Anterior cingulate cortex (tissue), 58 donors: ENCODE measurements around the gene FOXP4.
A peak's percentile ranks its signal among the peaks of the same experiment; 100 is the strongest.

Experiments used
- DNase-seq, 58 donors: peaks; one replicate each; lab custom pipeline; 2025; lab: John Stamatoyannopoulos, UW

FOXP4 gene

DNA sequence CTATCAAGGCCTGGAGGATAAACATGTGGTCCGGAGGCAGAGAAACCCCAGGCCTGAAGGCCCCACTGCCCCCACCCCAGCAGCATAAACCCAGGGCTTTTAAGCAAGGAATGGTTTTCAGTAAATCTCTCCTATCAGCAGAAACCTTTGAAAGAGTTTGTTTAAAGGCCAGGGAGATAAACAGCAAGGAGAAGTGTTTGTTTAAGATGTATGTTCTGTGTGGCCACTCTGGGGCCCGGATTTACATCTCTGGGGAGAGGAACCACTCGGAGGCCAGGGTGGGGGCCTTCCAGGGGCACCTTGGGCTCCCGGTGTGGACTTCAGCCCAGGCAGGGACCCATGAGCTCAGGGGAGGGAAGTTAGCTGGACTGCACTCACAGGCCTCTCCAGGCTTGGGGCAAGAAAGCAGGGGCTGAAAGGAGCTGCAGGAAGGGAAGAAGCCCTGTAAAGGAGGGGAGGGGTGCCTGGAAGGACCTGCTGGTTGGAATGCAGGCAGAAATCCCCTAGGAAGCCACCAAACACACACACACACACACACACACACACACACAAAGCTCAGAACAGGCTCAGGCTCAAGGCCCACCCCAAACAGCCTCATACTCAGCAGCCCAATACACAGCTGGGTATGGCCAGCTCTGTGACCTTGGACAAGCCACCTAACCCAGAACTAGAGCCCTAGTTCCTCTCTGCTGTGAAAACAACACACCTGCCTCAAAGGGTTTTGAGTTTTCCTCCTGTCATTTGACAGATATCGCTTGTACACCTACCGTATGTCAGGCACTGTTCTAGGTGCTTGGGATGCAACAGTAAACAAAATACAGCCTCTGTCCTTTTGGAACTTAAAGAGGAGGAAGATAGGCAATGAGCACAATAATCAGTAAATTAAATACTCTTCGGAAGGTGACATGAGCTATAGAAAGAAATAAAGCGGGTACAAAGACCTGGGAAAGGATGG, 26.2 kb upstream of the FOXP4 start:
- no peak for DNase-seq

DNA sequence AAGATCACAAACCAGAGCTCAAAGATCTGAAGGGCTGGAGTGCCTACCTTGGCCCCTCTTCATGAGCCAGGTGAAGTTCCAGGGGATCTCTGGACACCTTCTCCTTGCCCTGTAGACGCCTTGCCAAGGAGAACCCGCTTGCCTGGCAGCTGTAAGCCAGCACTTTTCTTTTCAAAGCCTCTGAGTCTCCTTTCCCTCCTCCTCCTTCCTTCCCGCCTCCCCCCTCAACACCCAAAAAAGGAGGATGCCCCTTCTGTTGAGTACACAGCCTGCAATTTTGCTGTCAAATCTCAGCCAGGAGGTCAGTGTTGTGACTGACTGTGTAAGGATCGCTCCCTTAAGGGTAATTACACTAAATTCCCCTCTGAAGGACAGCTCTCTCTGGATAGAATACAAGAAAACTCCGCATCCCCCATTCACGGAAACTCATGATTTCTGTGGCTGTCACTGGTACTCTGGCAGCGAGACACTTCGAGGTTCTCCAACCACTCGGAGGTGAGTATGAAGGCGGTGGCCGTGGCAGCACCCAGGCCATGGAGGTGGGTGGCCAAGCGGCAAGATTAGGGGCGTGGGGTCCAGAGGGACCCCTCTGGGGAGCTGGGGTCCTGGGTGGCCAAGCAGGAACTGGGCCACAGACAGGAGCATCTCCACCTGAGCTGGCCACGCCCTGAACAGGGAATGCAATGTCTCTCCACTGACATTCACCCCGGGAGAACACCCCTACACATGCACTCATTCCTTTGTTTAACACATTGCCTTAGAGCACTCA, 23.2 kb upstream of the FOXP4 start:
- no peak for DNase-seq

DNA sequence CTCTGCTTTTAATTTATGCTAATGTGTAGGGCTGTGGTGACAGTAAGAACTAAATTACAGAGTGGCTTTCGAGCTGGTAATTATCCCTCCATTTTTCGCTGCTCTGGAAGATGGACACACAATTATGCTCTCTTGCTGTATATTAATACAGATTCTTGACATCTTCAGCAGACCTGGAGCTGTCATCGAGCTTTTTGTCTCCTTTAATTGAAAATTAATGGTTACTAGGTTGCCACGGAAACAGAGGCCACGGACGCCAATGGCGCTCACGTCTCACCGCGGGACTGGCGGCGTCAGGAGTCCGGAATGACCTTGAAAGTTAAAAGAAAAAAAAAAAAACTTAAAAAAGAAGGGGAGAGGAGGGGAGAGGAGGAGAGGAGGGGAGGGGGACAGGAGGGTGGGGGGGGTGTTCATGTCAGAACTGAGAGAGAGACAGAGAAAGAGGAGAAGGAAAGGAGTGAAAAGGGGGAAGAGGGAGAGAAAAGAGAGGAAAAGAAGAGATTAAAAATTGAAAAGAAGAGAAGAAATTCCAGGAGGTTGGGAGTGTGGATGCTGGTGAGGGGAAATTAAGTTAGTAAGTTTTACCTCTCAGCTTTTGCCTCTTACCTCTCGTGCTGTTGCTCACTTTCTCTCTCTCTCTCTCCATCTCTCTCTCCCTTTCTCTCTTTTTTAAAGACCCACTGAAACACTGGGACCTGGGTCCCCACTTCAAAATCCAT, 22.1 kb upstream of the FOXP4 start:
- no peak for DNase-seq

DNA sequence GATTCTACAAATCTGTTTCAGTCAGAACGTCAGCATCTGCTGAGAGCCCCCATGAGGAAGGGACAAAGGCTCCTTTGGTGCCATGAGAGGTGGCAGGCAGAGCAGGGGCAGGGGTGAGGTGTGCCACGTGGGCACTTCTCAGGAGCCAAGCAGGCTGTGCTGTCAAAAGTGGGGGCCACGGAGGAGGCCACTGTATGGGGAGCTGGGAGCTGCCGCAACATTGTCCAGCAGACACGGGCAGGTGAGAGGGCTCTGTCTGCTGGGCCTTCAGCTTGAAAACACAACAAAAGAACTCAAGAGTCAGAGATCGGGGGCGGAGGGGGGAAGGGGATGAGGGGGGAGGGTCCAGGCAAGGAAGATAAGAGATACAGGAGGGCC, 21.6 kb upstream of the FOXP4 start:
- no peak for DNase-seq

DNA sequence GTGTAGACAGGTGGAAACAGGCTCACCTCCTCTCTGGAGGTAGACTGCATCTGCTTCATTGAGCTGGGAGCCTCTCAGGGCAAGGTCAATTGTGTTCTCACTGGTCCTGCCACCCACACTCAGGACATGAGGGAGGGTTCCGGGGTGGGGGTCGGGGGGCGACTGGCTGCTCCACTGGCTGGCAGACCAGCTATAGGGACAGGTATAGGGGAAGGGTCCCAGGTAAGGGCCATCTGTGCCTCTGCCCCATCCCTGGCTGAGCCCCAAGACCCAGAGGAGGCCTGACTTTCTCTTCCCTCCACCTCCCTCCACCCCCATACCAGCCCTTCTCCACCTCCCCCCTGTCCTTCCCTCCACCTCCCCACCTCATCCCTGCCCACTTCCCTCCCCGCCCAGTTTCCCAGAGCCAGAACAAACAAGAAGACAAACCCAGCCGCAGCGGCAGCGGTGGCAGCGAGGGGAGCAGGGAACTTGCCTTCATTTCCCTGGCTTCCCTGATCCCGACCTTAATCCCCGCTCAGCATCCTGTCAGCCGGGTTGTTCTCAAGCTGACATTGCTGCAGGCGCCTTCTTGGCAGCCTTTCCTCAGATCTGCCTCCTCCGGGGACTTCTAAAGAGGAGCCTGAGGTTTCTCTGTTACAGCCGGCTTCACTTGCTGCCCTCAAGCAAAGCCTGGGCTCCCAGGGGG, 18.3 kb upstream of the FOXP4 start:
- DNase-seq = no peak

DNA sequence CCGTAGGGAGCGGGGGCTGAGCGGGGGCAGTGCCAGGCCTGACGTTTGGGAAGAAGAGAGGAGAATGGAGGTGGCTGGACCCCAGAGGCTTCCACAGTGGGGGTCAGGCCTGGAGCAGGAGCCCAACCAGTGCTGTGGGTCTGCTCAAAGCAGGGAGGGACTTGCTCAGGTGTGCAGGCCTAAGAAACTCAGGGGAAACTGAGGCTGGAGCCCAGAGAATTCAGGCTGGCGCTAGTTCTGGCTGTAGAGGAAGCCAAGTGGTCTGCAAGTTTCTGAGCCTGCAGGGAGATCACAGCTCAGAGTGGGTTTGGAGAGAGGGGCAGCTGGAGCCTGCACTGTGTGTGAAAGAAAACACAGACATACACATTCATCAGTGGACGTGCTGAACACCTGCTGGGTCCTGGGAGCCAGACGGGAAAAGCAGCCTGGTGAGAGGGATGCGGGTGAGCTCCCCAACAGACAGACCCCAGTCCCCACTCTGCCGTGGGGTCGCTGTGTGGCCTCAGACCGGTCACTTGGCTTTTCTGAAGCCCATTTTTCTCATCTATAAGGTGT, 17.7 kb upstream of the FOXP4 start:
- no peak for DNase-seq

DNA sequence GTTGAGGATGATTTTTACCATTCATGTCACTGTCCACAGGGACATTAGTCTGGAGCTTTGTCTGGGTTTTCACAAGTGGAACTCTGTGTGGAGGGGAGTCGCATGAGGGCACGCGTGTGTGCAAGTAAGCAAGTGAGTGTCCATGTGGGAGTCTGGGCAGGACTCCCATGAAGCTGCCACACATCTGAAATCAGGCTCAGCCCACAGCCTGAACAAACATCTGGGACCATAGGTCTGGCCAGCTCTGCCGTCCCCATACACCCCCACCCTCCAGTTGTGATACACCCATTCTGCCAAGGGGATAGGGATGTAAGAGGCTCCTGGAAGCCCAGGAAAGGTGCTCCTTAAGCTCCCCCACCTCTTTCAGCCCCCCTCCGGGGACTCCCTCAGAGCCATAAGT, 17.1 kb upstream of the FOXP4 start:
- DNase-seq = no peak

DNA sequence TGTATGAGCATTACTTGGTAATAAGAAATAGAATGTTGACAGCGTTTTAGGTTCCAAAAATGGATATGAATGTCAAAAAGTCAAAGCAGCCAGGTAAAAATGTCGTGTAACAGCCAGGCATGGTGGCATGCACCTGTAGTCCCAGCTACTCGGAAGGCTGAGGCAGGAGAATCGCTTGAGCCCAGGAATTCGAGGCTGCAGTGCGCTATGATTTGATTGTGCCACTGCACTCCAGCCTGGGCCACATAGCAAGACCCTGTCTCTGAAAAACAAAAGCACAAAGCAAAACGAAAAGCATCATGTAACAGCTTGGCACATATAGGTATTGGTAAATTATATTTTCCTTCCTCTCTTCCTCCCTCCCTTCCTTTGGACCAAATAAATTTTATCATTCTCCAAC, 16.2 kb upstream of the FOXP4 start:
- no peak for DNase-seq

DNA sequence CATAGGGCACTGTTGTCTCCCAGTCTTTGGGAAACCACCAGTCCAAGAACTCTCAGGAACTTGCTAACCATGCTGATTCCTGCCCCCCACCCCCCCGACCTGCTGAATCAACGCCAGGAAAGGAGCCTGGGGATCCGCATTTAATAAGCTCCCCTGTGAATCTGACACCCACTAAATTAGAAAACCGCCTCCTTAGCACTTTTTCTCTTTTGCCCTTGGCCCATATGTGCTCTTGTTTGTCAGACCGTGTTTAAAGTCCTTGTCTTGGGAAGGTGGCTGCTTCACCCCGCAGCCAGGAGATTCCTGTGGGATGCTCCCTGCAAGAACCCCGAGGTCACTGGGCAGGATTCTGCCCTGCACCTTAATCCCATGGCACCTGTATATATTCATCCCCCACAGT, 15.7 kb upstream of the FOXP4 start:
- DNase-seq = no peak

DNA sequence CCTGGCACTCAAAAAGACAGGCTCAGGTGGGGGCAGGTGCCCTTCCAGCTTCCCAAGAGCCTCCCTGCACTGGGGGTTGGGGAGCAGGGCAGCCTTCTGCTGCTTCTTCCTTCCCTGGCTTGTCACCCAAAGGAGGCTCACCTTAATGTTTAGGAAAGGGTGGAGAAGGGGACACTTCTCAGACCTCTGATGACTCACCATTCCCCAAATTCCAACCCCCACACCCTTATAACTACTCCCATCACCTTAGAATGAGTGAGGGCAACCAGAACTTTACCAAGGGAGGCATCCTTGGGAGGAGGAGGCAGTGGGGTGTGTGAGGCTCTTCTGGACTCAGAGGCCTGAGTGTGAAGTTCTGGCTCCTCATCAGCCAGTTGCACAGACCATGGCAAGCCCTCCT, 15.2 kb upstream of the FOXP4 start:
- DNase-seq = no peak

DNA sequence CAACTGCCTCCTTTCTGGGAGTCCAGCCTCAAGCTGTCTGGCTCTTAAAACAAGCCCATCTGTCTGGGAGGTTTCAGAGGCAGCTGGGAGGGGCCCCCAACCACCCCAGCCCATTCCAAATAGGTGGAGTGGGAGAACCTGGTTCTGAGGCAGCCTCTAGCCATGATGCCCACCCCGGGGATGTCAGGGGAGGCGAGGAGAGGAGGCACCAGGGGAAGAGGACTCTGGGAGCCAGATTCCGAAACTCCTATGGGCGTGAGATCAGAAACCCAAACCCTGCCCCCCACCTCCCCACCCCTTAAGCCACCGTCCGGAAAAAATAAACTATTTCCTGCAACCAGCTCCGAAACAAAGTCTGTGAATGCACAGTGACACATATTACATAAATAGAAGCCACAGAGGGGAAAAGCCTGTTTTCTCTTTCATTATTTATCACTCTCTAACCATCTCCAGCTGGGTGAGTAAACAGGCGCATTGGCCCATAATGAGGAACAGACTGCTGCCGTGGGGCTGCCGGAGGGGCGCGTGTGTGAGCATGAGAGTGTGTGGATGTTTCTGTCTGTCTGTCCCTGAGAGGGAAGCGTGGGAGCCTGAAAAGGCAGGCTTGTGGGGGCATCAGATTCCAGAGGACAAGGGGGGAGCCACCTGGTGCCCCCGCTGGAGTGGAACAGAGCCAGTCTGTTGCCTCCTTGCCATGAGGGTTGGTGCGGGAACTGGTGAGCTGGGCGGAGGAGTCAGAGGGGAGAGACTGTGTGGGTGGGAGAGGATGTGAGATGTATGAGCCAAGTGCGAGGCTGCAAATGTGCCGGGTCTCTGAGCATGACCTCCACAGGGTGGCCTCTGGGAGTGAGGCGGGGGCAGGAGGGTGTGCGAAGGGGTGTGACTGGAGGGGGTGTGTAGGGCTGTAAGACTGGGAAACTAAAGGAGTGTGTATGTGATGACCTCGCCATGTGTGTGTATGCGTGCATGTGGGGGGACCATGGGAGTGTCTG, 14.3 kb upstream of the FOXP4 start:
- peak in 1 of 58 donors; percentile 9 for DNase-seq

DNA sequence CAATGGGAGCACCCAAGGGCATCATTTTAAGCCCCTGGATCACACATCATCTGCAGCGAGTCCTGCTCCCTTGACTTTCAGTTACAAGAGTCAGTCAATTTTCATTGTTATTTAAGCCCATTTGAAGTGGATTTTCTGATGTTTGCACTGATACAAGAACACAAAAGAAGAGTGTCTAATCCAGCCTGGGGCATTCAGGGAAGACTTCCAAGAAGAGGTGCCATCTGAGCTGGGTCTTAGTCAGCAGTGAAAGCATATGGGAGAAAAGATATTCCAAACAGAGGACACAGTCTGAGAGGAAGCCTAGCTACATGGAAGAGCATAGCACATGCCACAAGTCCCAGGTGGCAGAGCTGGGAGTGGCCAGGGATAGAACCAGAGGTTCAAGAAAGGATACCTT, 10.4 kb upstream of the FOXP4 start:
- DNase-seq = no peak

DNA sequence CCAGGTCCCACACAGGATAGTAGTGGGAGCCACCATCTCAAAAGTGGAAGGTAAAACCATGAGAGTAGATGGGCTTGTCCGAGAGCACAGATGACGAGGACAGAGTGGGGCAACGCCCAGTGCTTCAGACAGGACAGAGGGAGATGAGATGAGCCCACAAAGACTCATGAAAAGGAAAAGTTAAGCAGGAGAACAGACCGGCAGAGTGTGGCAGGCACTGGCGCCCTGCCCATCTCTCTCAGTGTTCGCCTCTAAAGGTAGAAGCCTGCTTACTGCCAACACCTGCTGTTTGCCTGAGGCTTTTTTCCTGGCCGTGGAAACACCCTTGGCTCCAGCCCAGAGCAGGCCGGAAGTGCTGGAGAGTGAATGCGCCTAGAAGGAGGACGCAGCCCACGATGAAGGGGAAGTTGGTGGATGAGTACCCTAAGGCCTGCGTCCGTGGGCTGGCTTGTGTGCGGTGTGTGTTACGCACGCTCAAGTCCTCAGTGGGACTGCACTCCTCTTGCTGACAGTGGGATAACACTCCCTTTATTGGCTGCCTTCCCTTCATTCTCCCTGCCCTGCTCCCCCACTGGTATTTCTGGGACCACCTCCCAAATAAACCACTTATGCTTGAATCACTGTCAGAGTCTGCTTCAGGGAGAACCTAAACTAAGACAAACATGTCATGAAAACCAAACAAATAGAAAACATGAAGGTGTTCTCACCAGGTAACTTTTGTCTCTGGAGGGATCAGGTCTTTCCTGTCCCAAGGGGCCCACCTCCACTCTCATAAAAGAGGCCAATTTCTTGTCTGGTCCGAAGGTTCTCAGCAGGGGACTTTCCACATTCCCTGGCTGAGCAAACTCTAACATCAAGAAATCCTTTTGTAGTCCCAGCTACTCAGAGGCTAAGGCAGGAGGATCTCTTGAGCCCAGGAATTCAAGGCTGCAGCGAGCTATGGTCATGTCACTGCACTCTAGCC, 9.1 kb upstream of the FOXP4 start:
- DNase-seq = no peak

DNA sequence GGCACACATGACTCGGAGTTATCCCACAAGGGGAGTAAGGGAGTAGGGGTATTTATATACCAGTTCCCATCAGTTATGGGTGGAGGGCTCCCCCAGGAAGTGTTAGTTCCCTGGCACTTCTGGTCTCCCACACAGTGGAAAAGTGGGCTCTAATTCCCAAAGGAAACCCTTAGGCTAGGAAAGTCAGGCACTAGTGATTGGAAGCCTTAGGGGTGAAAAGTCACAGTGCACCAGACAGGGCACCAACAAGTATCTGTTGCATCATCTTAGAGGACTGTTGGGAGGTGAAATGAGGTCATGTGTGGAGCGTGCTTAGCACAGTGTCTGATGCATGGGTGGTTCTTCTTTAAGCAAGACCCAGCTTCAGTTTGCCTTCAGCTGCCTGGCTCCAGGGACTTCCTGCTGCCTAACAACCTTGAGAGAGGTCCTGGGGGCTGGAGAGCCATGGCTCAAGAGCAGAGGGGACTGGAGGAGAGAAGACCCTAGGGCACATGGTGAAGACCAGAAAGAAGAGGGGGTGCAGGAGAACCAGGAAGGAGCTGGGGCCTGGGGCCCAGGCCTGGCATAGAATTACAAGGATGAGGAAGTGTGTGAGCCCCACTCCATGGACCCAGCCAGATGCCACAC, 7.5 kb upstream of the FOXP4 start:
- no peak for DNase-seq

DNA sequence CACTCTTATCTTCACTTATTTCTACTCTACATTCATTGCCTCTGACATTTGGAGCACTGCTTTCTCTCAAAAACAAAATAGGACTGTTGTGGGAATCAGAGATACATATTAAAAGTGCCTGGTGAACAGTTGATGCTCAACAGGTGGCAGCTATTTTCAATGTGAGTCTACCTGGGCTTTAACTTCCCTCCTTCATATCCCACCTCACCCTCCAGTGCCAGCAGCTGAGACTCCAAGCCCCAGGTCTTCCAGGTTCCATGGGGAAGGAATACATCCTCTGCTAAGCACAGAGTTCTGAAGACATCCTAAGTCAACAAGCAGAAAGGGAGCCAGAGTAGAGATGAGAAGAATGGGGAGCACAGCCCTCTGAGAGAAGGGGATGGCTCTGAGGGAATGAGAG, 7.0 kb upstream of the FOXP4 start:
- no peak for DNase-seq

DNA sequence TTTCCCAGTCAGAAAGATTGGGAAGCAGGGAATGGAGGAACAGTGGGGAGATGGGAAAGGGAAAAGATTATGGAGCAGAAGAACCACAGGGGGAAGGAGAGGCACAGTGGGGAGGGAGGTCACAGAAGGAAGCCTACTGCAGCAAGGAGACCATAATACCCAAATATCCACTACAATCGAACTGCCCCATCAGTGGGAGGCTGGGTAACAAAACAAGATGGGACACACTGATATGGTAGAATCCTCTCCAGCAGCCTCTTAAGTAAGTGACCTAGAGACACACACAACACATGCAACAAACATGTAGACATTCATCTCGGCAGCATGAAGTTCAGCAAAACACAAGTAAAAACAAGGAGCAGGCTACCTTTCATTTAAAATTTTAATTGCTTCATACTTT, 4.8 kb upstream of the FOXP4 start:
- no peak for DNase-seq

DNA sequence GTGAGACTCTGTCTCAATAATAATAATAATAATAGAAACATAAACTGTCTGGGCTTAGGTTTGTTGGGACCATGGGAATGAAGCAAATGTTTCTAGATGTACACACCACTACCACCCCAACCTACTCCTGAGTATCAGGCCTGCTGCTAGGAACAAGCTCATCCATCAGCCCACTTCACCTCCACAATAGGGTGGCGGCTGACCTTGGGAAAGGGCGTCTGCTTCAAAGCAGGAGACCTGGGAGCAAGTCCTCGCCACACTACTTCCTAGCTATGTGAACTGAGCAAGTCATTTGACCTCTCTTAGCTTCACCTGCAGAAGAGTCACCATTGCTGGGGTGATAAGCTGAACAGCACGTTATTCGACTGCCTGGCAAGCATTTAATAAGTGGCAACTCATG, 3.1 kb upstream of the FOXP4 start:
- DNase-seq = no peak
